Thymus (tissue), 11 donors: Measurements from ENCODE around the gene IFI44. TPM values are rescaled to one million over a fixed set of nuclear protein-coding genes. Genes with fewer than 3 reads are reported as not detected.

Source experiments
- DNase-seq, 9 donors: peaks; one replicate each; pipeline ENCODE4 v3.0.0-alpha.2; 2013; ENCODE audit warnings: low spot score in 9 of 9, low read depth in 6 of 9, missing footprints in 1 of 9
- H3K27ac ChIP-seq, 2 donors: one replicate each; pipeline ENCODE4 v1.5.1; 2013; ENCODE audit warnings: control low read depth in 1 of 2, low read depth in 1 of 2, low read length in 1 of 2, mild to moderate bottlenecking in 1 of 2, moderate library complexity in 1 of 2
- H3K27me3 ChIP-seq, 2 donors: one replicate each; pipeline ENCODE4 v1.5.1; 2013; ENCODE audit warnings: low read length in 1 of 2; ENCODE audit not compliant: control insufficient read depth in 2 of 2, insufficient read depth in 1 of 2
- H3K36me3 ChIP-seq, 2 donors: one replicate each; pipeline ENCODE4 v1.5.1; 2013; ENCODE audit warnings: low read length in 1 of 2, mild to moderate bottlenecking in 1 of 2, moderate library complexity in 1 of 2; ENCODE audit not compliant: control insufficient read depth in 2 of 2, insufficient read depth in 2 of 2
- H3K4me1 ChIP-seq, 2 donors: one replicate each; pipeline ENCODE4 v1.5.1; 2013; ENCODE audit warnings: low read length in 2 of 2; ENCODE audit not compliant: control insufficient read depth in 2 of 2, insufficient read depth in 2 of 2
- H3K4me3 ChIP-seq, 2 donors: one replicate each; pipeline ENCODE4 v1.5.1; 2013; ENCODE audit warnings: low read length in 2 of 2, control low read depth in 1 of 2, mild to moderate bottlenecking in 1 of 2
- H3K9me3 ChIP-seq, 2 donors: one replicate each; pipeline ENCODE4 v1.5.1; 2013; ENCODE audit warnings: low read length in 1 of 2, mild to moderate bottlenecking in 1 of 2; ENCODE audit not compliant: control insufficient read depth in 2 of 2, insufficient read depth in 1 of 2
- WGBS: extraction: QIAGEN DNeasy Blood & Tissue Kit; methylation state at CpG from one replicate; pipeline ENCODE4 v1.1.7; 2013; 5-methylcytosine and 5-hydroxymethylcytosine counted together
- polyA plus RNA-seq: library from polyadenylated mRNA; stranded (reverse); fragments of 200-250 nt; gene quantifications from one replicate; pipeline ENCODE4 v1.2.3, GENCODE V29; 2013
- total RNA-seq: library from RNA; stranded (reverse); fragments of 120-200 nt; gene quantifications from one replicate; pipeline ENCODE4 v1.2.4, GENCODE V29; 2013
- donor health status: healthy.

Gene IFI44
- total and polyA plus RNA-seq, 2 donors, result 61.5 to 124 TPM

DNA sequence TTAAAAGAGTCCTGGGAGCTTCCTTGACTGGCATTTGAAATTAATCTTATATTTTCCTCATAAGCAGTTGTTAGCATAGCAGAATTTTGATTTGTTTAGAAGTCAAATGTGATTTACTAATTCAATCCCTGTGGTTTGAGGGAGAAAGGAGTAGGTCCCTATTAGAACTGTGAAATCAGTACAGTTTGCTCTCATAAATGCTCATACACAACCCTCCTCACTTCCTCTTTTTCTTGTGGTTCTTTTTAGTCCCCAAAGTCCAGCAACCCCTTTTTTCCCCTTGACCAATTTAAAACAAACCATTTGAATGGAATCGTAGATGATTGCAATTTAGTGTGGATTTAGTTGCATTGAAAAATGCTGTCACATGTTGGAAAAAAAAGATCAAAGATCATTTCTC is 9.2 kb upstream of the IFI44 start:
- Histone ChIP-seq H3K4me3 (no peak overlapping the region), H3K27me3 (no peaks in the 10 kb centered on the region), H3K27ac (no peak overlapping the region), H3K4me1 (peaks cover 0 to 1% of the 10 kb centered on the region in 2 donors), H3K9me3 (no peaks in the 10 kb centered on the region), H3K36me3 (peaks cover 0 to 6% of the 10 kb centered on the region in 2 donors)
- DNase-seq, result no peak
- WGBS, result 96% methylated on average over 1 of the region's 1 CpG

DNA sequence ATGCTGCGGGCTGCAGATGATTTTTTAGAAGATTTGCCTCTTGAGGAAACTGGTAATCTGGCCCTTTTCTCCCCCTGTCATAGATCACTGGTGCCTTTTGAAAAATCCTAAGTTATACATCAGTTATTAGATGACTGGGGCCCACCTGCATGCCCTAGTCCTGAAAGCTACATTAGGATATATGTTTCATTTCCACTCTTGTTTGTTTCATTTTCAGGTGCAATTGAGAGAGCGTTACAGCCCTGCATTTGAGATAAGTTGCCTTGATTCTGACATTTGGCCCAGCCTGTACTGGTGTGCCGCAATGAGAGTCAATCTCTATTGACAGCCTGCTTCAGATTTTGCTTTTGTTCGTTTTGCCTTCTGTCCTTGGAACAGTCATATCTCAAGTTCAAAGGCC is 8.1 kb upstream of the IFI44 start:
- H3K36me3 ChIP-seq, result peaks cover 0 to 6% of the 10 kb centered on the region in 2 donors
- no peak for DNase-seq
- WGBS, result 98% methylated on average over 4 of the region's 4 CpGs
- no peak overlapping the region for H3K27ac ChIP-seq
- H3K4me3 ChIP-seq, result no peak overlapping the region
- H3K4me1 ChIP-seq, result peaks cover 2 to 6% of the 10 kb centered on the region in 2 donors
- no peaks in the 10 kb centered on the region for H3K27me3 ChIP-seq
- no peaks in the 10 kb centered on the region for H3K9me3 ChIP-seq

DNA sequence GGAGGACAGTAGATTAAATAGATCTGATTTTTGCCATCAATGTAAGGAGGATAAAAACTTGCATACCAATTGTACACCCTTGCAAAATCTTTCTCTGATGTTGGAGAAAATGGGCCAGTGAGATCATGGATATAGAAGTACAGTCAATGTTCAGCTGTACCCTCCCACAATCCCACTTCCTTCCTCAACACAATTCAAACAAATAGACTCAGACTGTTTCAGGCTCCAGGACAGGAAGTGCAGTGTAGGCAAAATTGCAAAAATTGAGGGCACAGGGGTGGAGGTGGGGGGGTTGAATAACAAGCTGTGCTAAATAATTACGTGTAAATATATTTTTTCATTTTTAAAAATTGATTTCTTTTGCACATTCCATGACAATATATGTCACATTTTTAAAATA is 3.9 kb upstream of the IFI44 start:
- no peak overlapping the region for H3K27ac ChIP-seq
- H3K4me3 ChIP-seq, result no peak overlapping the region

DNA sequence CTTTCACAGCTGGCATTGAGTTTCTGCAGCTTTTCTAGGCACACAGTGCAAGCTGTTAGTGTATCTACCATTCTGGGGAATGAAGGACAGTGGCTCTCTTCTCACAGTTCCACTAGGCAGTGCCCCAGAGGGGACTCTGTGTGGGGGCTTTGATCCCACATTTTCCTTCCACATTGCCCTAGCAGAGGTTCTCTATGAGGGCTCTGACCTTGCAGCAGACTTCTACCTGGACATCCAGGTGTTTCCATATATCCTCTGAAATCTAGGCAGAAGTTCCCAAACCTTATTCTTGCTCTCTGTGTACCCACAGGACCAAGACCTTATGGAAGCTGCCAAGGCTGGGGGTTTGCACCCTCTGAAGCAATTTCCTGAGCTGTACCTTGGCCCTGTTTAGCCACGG is 2.4 kb upstream of the IFI44 start:
- DNase-seq, result no peak
- H3K9me3 ChIP-seq, result peaks cover 0 to 7% of the 10 kb centered on the region in 2 donors
- H3K4me1 ChIP-seq, result peaks cover 2 to 6% of the 10 kb centered on the region in 2 donors
- H3K4me3 ChIP-seq, result no peak overlapping the region
- no peaks in the 10 kb centered on the region for H3K27me3 ChIP-seq
- 98% methylated on average over 1 of the region's 1 CpG for WGBS
- no peaks in the 10 kb centered on the region for H3K36me3 ChIP-seq
- no peak overlapping the region for H3K27ac ChIP-seq

More for the DNA sequence above, 3.9 kb upstream of the IFI44 start:
- Histone ChIP-seq H3K9me3 (peaks cover 0 to 7% of the 10 kb centered on the region in 2 donors), H3K4me1 (peaks cover 2 to 6% of the 10 kb centered on the region in 2 donors), H3K36me3 (peaks cover 0 to 6% of the 10 kb centered on the region in 2 donors), H3K27me3 (no peaks in the 10 kb centered on the region)
- DNase-seq, result peak in 4 of 9 donors; percentile 9 to 65 (median 22)
- 12% methylated on average over 1 of the region's 1 CpG for WGBS

DNA sequence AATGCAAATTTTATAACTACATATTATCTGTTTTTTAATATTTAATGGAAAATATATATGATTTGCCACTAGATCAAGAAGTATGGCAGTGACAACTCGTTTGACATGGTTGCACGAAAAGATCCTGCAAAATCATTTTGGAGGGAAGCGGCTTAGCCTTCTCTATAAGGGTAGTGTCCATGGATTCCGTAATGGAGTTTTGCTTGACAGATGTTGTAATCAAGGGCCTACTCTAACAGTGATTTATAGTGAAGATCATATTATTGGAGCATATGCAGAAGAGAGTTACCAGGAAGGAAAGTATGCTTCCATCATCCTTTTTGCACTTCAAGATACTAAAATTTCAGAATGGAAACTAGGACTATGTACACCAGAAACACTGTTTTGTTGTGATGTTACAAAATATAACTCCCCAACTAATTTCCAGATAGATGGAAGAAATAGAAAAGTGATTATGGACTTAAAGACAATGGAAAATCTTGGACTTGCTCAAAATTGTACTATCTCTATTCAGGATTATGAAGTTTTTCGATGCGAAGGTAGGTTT is 556 bp downstream of the IFI44 start:
- WGBS, result 30% methylated on average over 6 of the region's 6 CpGs
- Histone ChIP-seq H3K4me3 (peak overlapping the region; percentile 35 to 46), H3K9me3 (peaks cover 0 to 7% of the 10 kb centered on the region in 2 donors), H3K36me3 (peaks cover 0 to 5% of the 10 kb centered on the region in 2 donors), H3K27me3 (no peaks in the 10 kb centered on the region), H3K4me1 (peaks cover 2 to 6% of the 10 kb centered on the region in 2 donors), H3K27ac (peak overlapping the region in 1 of 2 donors; percentile 70)
- peak in 1 of 9 donors; percentile 12 for DNase-seq

DNA sequence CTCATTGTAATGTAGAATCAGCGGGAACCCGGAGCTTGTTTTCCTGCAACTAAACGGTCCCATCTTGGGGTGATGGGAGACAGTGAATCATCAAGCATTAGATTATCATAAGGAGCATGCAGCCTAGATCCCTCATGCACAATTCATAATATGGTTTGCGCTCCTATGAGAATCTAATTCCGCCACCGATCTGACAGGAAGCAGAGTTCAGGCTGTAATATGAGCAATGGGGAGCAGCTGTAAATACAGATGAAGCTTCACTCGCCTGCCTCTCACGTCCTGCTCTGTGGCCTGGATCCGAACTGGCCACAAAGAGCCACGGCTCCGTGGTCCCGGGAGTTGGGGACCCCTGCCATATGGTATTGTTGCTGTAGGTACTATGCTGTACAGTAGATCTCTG is 1.6 kb downstream of the IFI44 start:
- Histone ChIP-seq H3K4me1 (no peaks in the 10 kb centered on the region), H3K36me3 (peaks cover 0 to 6% of the 10 kb centered on the region in 2 donors), H3K27ac (peak overlapping the region in 1 of 2 donors; percentile 70), H3K4me3 (peak overlapping the region; percentile 35 to 46), H3K27me3 (no peaks in the 10 kb centered on the region), H3K9me3 (peaks cover 0 to 7% of the 10 kb centered on the region in 2 donors)
- DNase-seq, result peak in 1 of 9 donors; percentile 13
- 13% methylated on average over 12 of the region's 12 CpGs for WGBS

DNA sequence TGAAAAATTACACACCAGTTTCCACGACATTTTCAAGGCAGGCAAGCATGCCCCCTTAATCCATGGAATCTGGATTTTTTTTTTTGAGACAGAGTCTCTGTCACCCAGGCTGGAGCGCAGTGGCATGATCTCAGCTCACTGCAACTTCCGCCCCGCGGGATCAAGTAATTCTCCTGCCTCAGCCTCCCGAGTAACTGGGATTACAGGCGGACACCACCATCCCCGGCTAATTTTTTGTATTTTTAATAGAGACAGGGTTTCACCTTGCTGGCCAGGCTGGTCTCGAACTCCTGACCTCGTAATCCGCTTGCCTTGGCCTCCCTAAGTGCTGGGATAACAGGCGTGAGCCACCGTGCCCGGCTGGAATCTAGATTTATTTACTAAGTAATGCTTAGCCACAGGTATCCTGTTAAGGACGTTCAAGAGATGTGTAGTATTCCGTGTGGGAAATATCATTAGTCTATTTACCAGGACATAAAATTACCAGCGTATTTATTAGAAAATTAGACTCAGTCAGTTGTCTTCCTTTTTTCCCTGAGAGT is 2.5 kb downstream of the IFI44 start:
- WGBS, result 94% methylated on average over 17 of the region's 17 CpGs
- no peak for DNase-seq
- Histone ChIP-seq H3K27me3 (no peaks in the 10 kb centered on the region), H3K36me3 (peaks cover 0 to 6% of the 10 kb centered on the region in 2 donors), H3K9me3 (peaks cover 0 to 5% of the 10 kb centered on the region in 2 donors), H3K27ac (no peak overlapping the region), H3K4me1 (no peaks in the 10 kb centered on the region), H3K4me3 (peak overlapping the region in 1 of 2 donors; percentile 46)

DNA sequence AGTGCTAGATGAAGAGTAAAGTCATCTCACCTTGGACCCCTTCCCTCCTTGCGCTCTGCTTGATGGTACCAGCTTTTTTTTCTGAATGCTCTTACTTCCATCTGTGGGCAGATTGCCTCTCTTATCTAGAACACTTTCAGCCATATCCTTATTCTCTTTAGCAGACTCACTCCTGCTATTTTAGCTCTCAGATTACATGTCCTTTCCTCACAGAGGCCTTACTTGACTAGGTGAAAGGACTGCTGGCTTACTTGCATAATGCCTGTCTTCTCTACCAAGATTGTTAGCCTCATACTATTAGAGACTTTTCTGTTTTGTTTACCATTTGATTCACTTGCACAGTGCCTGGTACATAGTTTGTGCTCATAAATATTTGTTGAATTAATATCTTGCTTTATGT is 9.3 kb downstream of the IFI44 start:
- no peaks in the 10 kb centered on the region for H3K27me3 ChIP-seq
- H3K4me3 ChIP-seq, result no peak overlapping the region
- no peak overlapping the region for H3K27ac ChIP-seq
- no peaks in the 10 kb centered on the region for H3K9me3 ChIP-seq
- DNase-seq, result no peak
- peaks cover 0 to 18% of the 10 kb centered on the region in 2 donors for H3K36me3 ChIP-seq
- H3K4me1 ChIP-seq, result no peaks in the 10 kb centered on the region
- WGBS, result 100% methylated on average over 1 of the region's 1 CpG

DNA sequence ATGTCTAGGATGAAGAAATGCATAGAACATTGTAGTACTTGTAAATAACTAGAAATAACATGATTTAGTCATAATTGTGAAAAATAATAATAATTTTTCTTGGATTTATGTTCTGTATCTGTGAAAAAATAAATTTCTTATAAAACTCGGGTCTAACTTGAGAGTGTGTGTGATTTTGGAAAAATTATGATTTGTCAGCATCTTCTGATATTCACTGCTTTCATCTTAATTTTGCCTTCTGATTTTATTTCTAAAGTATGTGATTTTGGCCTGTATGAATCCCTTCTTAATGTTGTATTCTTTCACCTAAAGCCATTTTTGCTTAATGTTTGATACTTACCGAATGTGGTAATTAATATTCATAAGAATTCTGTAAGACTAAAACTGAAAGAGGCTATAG is 14.3 kb downstream of the IFI44 start:
- Histone ChIP-seq H3K9me3 (no peaks in the 10 kb centered on the region), H3K4me1 (no peaks in the 10 kb centered on the region), H3K36me3 (peaks cover 0 to 12% of the 10 kb centered on the region in 2 donors), H3K27ac (no peak overlapping the region), H3K4me3 (no peak overlapping the region), H3K27me3 (no peaks in the 10 kb centered on the region)
- whole genome bisulfite sequencing, result 96% methylated on average over 2 of the region's 2 CpGs
- DNase-seq, result no peak
